Measurements from ENCODE around the gene LYRM1. TPM values are rescaled to one million over a fixed set of nuclear protein-coding genes. Genes with fewer than 3 reads are reported as not detected.

The LYRM1 gene
- total RNA-seq, 2 experiments from 2014 or later = 13.3 to 14.0 TPM

DNA sequence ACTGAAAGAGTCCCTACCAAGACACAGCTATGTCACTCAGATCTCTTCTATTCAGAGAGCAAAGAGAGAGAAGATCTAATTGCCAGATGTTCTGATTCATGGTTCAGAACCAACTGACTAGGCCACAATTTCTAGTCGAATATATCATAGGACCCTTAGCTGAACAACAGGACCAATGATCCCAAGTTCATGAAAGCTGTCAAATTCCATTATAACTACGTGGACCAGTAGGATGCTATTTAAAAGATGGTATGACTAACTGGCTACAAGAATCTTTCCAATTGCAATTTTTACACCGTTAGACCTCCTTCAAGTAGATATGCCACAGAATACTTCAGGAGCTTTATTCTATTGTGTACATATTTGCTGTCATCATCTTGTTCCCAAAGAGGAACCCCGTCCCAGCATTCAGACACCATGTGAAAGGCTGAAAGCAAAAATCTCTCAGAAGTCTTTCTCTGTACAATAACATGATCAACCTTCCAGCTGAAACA is 26.4 kb upstream of the LYRM1 start:
- ATAC-seq (ENCODE audit: poor library complexity) = no peak

DNA sequence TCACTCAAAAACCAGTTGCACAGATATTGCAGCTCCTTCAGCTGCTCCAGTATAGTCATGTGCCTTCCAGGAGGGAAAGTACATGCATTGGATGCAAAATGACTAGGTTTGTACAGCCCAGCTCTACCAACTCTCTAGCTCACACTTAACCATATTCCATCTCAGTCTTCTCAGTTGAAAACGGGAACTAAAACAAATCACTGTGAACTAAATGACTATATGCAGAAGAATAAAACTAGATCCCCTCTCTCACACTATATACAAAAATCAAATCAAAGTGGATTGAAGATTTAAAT is 25.3 kb upstream of the LYRM1 start:
- no peak overlapping the region for H3K4me3 Mint-ChIP-seq
- Histone ChIP-seq H3K27ac (ENCODE audit: low read depth in 1 of 2, low read length in 2 of 2) (no peak overlapping the region), H3K36me3 (ENCODE audit: insufficient read depth, low read length) (peaks cover 2% of the 10 kb centered on the region), H3K9me3 (ENCODE audit: control insufficient read depth in 1 of 2, insufficient read depth in 1 of 2, low read length in 2 of 2) (no peaks in the 10 kb centered on the region), H3K27me3 (ENCODE audit: control insufficient read depth in 1 of 2, insufficient read depth in 2 of 2, low read length in 2 of 2) (no peaks in the 10 kb centered on the region), H3K4me3 (ENCODE audit: low read length) (no peak overlapping the region), H3K4me1 (ENCODE audit: insufficient read depth, low read length) (peaks cover 19% of the 10 kb centered on the region)
- H3K4me1 Mint-ChIP-seq (ENCODE audit: low read depth) = peaks cover 53% of the 10 kb centered on the region
- H3K27ac Mint-ChIP-seq = peak overlapping the region; percentile 61
- TF ChIP-seq, protein P1, sequence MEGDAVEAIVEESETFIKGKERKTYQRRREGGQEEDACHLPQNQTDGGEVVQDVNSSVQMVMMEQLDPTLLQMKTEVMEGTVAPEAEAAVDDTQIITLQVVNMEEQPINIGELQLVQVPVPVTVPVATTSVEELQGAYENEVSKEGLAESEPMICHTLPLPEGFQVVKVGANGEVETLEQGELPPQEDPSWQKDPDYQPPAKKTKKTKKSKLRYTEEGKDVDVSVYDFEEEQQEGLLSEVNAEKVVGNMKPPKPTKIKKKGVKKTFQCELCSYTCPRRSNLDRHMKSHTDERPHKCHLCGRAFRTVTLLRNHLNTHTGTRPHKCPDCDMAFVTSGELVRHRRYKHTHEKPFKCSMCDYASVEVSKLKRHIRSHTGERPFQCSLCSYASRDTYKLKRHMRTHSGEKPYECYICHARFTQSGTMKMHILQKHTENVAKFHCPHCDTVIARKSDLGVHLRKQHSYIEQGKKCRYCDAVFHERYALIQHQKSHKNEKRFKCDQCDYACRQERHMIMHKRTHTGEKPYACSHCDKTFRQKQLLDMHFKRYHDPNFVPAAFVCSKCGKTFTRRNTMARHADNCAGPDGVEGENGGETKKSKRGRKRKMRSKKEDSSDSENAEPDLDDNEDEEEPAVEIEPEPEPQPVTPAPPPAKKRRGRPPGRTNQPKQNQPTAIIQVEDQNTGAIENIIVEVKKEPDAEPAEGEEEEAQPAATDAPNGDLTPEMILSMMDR (IDR thresholded peaks at IDR 0.05) = no peak
- H3K9me3 Mint-ChIP-seq = no peaks in the 10 kb centered on the region
- ChIA-PET CTCF (interaction anchor here (0.6 to 1.9 kb wide), 6 partner anchors 11 to 1010 kb away, joined by 3 to 12 read pairs (median 4); partner anchors contain the start of gene DCUN1D3), POLR2A (interaction anchor here (1.1 to 3.2 kb wide), 5 partner anchors 9 to 283 kb away, joined by 3 to 34 read pairs (median 7); partner anchors contain the start of genes DCUN1D3, ERI2, LDAF1 and LYRM1)
- no peak for DNase-seq
- intact Hi-C loops (cut with DNase I, micrococcal nuclease) = loop anchor here (2.0 kb wide), 3 partner anchors 23 to 25 kb away; partner anchors contain the start of genes DCUN1D3 (in 1 of the 2) and LYRM1 (in 1 of the 2)
- no peak for ATAC-seq (ENCODE audit: poor library complexity)
- H3K27me3 Mint-ChIP-seq = no peaks in the 10 kb centered on the region
- no peaks in the 10 kb centered on the region for H3K36me3 Mint-ChIP-seq (ENCODE audit: low read depth)

More for the DNA sequence above, 26.4 kb upstream of the LYRM1 start:
- TF ChIP-seq, protein P1 (IDR thresholded peaks at IDR 0.05) = no peak
- Histone ChIP-seq H3K36me3 (ENCODE audit: insufficient read depth, low read length) (peaks cover 2% of the 10 kb centered on the region), H3K27ac (ENCODE audit: low read depth in 1 of 2, low read length in 2 of 2) (peak overlapping the region; percentile 27 to 67), H3K4me3 (ENCODE audit: low read length) (peak overlapping the region; percentile 27), H3K9me3 (ENCODE audit: control insufficient read depth in 1 of 2, insufficient read depth in 1 of 2, low read length in 2 of 2) (no peaks in the 10 kb centered on the region), H3K27me3 (ENCODE audit: control insufficient read depth in 1 of 2, insufficient read depth in 2 of 2, low read length in 2 of 2) (no peaks in the 10 kb centered on the region), H3K4me1 (ENCODE audit: insufficient read depth, low read length) (peaks cover 19% of the 10 kb centered on the region)
- no peaks in the 10 kb centered on the region for H3K27me3 Mint-ChIP-seq
- DNase-seq = no peak
- H3K4me3 Mint-ChIP-seq = peak overlapping the region; percentile 70
- ChIA-PET POLR2A (interaction anchor here (0.7 to 3.2 kb wide), 8 partner anchors 10 to 68 kb away, joined by 3 to 34 read pairs (median 4); partner anchors contain the start of genes DCUN1D3, ERI2, LYRM1 and REXO5), CTCF (interaction anchor here (0.6 to 1.9 kb wide), 5 partner anchors 10 to 67 kb away, joined by 3 to 12 read pairs (median 5); partner anchors contain the start of gene DCUN1D3)
- no peaks in the 10 kb centered on the region for H3K9me3 Mint-ChIP-seq
- intact Hi-C loops (cut with DNase I, micrococcal nuclease) = loop anchor here (2.0 kb wide), 3 partner anchors 23 to 27 kb away; partner anchors contain the start of genes DCUN1D3 (in 1 of the 2) and LYRM1 (in 1 of the 2)
- peak overlapping the region; percentile 91 for H3K27ac Mint-ChIP-seq
- H3K36me3 Mint-ChIP-seq (ENCODE audit: low read depth) = no peaks in the 10 kb centered on the region
- H3K4me1 Mint-ChIP-seq (ENCODE audit: low read depth) = peaks cover 45% of the 10 kb centered on the region

DNA sequence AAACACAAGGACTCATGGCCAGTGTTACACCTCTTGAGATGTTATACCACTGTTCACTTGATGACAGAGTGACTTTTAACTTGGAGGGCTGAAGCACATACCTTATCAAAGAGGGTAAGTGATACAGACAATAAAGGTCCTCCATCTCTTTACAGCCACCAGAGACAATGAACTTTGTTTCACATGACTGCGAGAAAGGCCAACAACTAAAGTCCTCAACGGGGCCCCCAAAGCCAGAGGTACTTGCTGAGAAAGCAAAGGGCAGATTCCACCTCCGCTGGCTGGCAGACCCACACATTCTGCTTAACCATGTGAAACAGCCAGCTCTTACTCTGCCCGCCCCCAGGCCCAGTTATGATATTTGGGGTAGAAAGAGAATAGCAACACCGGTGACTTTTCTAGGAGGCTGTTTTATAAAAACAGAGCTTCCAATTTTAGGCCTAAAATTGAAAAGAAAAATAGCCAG is 21.9 kb upstream of the LYRM1 start:
- ChIA-PET POLR2A (interaction anchor here (0.9 kb wide), 1 partner anchor 25 kb away, joined by 4 read pairs; no protein-coding TSS in a partner anchor), CTCF (no interaction called here)
- H3K4me3 Mint-ChIP-seq = no peak overlapping the region
- intact Hi-C loops (cut with DNase I, micrococcal nuclease) = no loop called here
- H3K4me1 ChIP-seq (ENCODE audit: insufficient read depth, low read length) = peaks cover 14% of the 10 kb centered on the region
- DNase-seq (no peak), ATAC-seq (ENCODE audit: poor library complexity) (no peak)
- no peak overlapping the region for H3K27ac ChIP-seq (ENCODE audit: low read depth in 1 of 2, low read length in 2 of 2)
- H3K36me3 ChIP-seq (ENCODE audit: insufficient read depth, low read length) = peaks cover 2% of the 10 kb centered on the region
- no peaks in the 10 kb centered on the region for H3K9me3 Mint-ChIP-seq
- TF ChIP-seq, protein P1 (IDR thresholded peaks at IDR 0.05) = no peak
- H3K27me3 ChIP-seq (ENCODE audit: control insufficient read depth in 1 of 2, insufficient read depth in 2 of 2, low read length in 2 of 2) = no peaks in the 10 kb centered on the region
- no peaks in the 10 kb centered on the region for H3K9me3 ChIP-seq (ENCODE audit: control insufficient read depth in 1 of 2, insufficient read depth in 1 of 2, low read length in 2 of 2)
- H3K36me3 Mint-ChIP-seq (ENCODE audit: low read depth) = no peaks in the 10 kb centered on the region
- peaks cover 46% of the 10 kb centered on the region for H3K4me1 Mint-ChIP-seq (ENCODE audit: low read depth)
- H3K27me3 Mint-ChIP-seq = no peaks in the 10 kb centered on the region
- H3K4me3 ChIP-seq (ENCODE audit: low read length) = no peak overlapping the region
- peak overlapping the region; percentile 53 for H3K27ac Mint-ChIP-seq

Data from CD4-positive, alpha-beta T cell (primary cell).